ENCODE measurements around the gene E2F1.

DNA sequence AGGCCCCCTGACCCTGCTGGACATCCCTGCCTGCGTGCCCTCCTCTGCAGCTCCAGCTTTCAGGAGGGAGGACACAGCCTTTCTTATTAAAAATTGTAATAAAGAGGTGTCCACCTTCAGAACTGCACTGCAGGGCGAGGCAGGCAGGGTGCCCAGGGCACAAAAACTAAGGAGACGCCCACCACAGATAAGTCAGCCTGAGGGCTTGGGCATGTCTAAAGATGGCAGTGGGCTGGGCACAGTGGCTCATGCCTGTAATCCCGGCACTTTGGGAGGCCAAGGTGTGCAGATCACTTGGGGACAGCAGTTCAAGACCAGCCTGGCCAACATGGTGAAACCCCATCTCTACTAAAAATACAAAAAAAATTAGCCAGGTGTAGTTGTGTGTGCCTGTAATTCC lies 31.0 kb downstream of the E2F1 start:
- TF ChIP-seq, protein P1, sequence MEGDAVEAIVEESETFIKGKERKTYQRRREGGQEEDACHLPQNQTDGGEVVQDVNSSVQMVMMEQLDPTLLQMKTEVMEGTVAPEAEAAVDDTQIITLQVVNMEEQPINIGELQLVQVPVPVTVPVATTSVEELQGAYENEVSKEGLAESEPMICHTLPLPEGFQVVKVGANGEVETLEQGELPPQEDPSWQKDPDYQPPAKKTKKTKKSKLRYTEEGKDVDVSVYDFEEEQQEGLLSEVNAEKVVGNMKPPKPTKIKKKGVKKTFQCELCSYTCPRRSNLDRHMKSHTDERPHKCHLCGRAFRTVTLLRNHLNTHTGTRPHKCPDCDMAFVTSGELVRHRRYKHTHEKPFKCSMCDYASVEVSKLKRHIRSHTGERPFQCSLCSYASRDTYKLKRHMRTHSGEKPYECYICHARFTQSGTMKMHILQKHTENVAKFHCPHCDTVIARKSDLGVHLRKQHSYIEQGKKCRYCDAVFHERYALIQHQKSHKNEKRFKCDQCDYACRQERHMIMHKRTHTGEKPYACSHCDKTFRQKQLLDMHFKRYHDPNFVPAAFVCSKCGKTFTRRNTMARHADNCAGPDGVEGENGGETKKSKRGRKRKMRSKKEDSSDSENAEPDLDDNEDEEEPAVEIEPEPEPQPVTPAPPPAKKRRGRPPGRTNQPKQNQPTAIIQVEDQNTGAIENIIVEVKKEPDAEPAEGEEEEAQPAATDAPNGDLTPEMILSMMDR (IDR thresholded peaks at IDR 0.05): no peak
- TF ChIP-seq EP300 (IDR thresholded peaks at IDR 0.05) (no peak), POLR2A (IDR thresholded peaks at IDR 0.05) (no peak)
